ENCODE results near the gene CDH11.

Gene CDH11

DNA sequence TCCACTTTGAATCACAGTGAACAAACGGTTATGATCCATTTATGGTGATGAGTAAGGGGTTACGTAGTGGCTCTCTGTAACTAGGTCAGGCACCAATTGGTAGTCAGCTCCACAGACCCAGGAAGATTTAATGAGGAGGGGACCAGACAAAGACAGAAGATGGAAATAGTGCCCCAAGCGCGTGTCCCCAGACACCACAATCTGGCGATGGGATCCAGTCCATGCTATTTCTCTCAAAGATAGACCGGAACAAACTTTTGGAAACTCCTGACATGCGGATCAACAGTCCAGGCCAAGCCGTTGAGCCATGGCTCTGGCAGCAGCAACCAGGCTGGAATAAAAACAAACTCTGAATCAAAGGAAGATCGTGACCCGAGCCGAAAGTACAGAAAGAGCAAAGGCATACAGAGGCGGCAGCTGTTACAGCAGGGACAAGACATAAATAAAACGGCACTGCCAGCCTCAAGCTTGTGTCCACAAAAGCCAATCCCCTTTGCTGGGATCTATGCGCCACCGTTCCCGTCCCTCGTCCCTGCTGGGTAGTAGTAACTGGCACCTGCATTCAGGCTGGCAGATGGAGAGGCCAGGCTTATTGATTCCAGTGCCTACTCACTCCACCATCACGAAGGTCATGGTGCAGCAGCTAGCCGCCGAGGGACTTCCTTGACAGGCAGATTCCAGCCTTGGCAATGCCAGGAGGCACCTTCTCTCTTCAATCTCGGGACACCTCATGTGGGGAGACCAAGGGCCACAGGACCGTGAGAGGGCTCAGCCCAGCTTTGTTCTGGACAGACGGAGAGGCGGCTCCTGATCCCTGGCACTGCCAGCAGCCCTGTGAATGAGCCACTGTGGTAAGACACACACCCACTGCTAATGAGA lies 50.2 kb downstream of the CDH11 start:
- no peak for TF ChIP-seq SIN3A (IDR thresholded peaks at IDR 0.05; ENCODE audit: borderline replicate concordance, insufficient read depth, low read length)

DNA sequence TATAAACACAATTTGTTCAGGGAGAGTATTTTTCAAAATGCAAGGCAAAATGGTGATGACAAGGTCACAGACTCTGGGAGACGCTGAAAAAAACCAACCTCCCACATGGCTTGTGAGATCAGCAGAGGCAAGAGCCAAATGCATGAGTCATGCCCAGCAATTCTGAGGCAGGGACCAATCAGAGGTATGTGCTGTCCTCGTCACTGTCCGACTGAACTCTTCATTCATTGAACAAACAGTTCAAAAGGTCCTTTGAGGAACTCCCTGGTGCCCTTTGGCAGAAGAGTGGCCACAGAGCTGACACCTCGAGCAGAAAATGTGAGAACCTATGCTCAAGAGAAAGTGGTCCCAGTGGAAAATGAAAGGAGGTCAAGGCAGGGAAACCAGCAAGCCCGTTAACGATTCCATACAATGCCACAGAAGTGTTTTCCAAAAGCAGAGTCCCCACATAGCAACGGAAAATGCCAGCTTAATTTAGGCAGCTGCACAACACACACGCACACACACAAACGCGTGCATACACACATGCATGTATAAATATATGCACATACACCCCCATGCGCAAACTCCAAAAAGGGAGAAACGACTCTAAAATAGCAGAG lies 50.9 kb downstream of the CDH11 start:
- peak; percentile 37; the same call in 1 of the 2 replicates for TF ChIP-seq SIN3A (IDR thresholded peaks at IDR 0.05; ENCODE audit: borderline replicate concordance, insufficient read depth, low read length)
- TF ChIP-seq, protein P1, sequence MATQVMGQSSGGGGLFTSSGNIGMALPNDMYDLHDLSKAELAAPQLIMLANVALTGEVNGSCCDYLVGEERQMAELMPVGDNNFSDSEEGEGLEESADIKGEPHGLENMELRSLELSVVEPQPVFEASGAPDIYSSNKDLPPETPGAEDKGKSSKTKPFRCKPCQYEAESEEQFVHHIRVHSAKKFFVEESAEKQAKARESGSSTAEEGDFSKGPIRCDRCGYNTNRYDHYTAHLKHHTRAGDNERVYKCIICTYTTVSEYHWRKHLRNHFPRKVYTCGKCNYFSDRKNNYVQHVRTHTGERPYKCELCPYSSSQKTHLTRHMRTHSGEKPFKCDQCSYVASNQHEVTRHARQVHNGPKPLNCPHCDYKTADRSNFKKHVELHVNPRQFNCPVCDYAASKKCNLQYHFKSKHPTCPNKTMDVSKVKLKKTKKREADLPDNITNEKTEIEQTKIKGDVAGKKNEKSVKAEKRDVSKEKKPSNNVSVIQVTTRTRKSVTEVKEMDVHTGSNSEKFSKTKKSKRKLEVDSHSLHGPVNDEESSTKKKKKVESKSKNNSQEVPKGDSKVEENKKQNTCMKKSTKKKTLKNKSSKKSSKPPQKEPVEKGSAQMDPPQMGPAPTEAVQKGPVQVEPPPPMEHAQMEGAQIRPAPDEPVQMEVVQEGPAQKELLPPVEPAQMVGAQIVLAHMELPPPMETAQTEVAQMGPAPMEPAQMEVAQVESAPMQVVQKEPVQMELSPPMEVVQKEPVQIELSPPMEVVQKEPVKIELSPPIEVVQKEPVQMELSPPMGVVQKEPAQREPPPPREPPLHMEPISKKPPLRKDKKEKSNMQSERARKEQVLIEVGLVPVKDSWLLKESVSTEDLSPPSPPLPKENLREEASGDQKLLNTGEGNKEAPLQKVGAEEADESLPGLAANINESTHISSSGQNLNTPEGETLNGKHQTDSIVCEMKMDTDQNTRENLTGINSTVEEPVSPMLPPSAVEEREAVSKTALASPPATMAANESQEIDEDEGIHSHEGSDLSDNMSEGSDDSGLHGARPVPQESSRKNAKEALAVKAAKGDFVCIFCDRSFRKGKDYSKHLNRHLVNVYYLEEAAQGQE (IDR thresholded peaks at IDR 0.05; ENCODE audit: insufficient read depth in 1 of 2, low read depth in 2 of 2, low read length in 2 of 2): no peak
- TF ChIP-seq POLR2AphosphoS5 (IDR thresholded peaks at IDR 0.05; ENCODE audit: low read depth, low read length): peak; percentile 39; the same call in 1 of the 2 replicates
- TF ChIP-seq FOXP2 (optimal IDR thresholded peaks at IDR 0.05; ENCODE audit: borderline replicate concordance, extremely low read depth, extremely low read length, insufficient read depth): no peak
- TF ChIP-seq TAF1 (IDR thresholded peaks at IDR 0.05; ENCODE audit: borderline replicate concordance, insufficient read depth, low read length): no peak

DNA sequence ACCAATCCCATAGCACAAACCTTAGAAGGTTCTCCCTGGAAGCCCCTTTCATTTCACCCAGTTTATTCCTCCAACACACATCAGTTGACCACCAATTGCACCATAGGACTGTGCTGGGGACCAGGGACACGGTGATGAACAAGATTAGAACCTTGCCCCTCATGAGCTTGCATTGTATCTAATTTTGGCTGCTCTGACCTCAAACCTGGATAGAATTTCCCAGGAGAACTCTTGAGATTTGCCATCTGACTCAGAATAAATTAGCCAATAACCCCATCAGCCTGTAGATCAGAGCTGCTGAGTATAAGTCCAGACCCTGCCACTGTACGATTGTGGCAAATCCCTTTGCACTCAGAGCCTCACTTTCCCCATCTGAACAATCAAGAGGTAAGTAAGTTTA lies 52.1 kb downstream of the CDH11 start:
- TF ChIP-seq TAF1 (IDR thresholded peaks at IDR 0.05; ENCODE audit: borderline replicate concordance, insufficient read depth, low read length) (no peak), SIN3A (IDR thresholded peaks at IDR 0.05; ENCODE audit: borderline replicate concordance, insufficient read depth, low read length) (no peak), FOXP2 (optimal IDR thresholded peaks at IDR 0.05; ENCODE audit: borderline replicate concordance, extremely low read depth, extremely low read length, insufficient read depth) (no peak), POLR2AphosphoS5 (IDR thresholded peaks at IDR 0.05; ENCODE audit: low read depth, low read length) (no peak)
- TF ChIP-seq, protein P1 (IDR thresholded peaks at IDR 0.05; ENCODE audit: insufficient read depth in 1 of 2, low read depth in 2 of 2, low read length in 2 of 2): no peak

DNA sequence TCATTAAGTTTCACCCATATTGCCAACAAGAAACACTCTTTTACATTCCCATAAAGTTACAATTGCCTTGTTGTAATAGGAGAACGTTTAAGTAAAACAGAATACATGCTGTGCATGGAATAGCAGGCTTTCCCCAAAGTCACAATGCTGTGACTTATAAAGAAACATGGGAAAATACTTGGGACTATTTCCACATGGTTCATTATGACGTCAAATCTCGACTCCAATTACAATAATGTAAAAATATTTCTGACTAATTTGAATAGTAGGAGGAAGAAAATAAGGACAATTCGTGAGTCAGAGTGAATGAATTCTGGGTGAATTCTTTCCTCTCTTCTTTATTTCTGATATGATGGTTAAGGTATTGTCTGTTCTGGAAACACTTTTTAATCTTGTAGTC lies 52.8 kb downstream of the CDH11 start:
- TF ChIP-seq TAF1 (IDR thresholded peaks at IDR 0.05; ENCODE audit: borderline replicate concordance, insufficient read depth, low read length) (no peak), SIN3A (IDR thresholded peaks at IDR 0.05; ENCODE audit: borderline replicate concordance, insufficient read depth, low read length) (no peak), POLR2AphosphoS5 (IDR thresholded peaks at IDR 0.05; ENCODE audit: low read depth, low read length) (no peak), FOXP2 (optimal IDR thresholded peaks at IDR 0.05; ENCODE audit: borderline replicate concordance, extremely low read depth, extremely low read length, insufficient read depth) (no peak)
- TF ChIP-seq, protein P1 (IDR thresholded peaks at IDR 0.05; ENCODE audit: insufficient read depth in 1 of 2, low read depth in 2 of 2, low read length in 2 of 2): no peak

DNA sequence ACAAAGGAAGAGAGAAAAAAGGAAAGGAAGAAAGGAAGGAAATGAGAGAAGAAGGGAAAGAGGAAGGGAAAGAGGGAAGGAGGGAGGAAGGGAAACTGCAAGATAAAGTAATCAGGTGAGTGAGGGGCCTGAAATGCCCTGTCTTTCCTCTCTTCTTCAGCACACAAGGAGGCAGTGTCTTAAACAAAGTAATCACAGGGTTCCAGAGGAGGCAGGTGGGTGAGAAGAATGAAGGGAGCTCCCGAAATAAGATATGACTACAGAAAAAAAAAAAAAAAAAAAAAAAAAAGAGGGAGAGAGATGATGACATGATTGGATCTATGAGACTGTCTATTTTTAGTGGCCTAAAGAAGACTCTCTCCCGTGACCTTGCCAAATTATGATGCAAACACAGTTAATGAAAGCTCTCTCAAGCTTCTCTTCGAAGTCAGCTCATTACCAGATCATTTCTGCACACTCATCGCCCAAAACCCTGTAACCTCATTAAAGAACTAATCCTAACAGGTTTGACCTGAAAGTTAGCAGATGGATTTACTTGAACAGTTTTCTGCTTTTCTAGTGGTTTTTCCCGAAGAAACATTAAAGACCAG lies 53.6 kb downstream of the CDH11 start:
- TF ChIP-seq SIN3A (IDR thresholded peaks at IDR 0.05; ENCODE audit: borderline replicate concordance, insufficient read depth, low read length): no peak
- no peak for TF ChIP-seq TAF1 (IDR thresholded peaks at IDR 0.05; ENCODE audit: borderline replicate concordance, insufficient read depth, low read length)
- no peak for TF ChIP-seq POLR2AphosphoS5 (IDR thresholded peaks at IDR 0.05; ENCODE audit: low read depth, low read length)
- TF ChIP-seq, protein P1 (IDR thresholded peaks at IDR 0.05; ENCODE audit: insufficient read depth in 1 of 2, low read depth in 2 of 2, low read length in 2 of 2): no peak

All from PFSK-1 (cell line).